Esophagus (tissue), 2 donors: ENCODE data around the gene CD109. TPM values are rescaled to one million over a fixed set of nuclear protein-coding genes. Genes with fewer than 3 reads are reported as not detected.

Experiments used
- H3K27ac ChIP-seq, 2 donors: one replicate each; pipeline ENCODE4 v1.5.1; 2013; ENCODE audit warnings: low read depth in 2 of 2, mild to moderate bottlenecking in 2 of 2, inconsistent platforms in 1 of 2, low read length in 1 of 2, moderate library complexity in 1 of 2
- H3K27me3 ChIP-seq, 2 donors: one replicate each; pipeline ENCODE4 v1.6.1; 2013; ENCODE audit warnings: low read length in 2 of 2, control low read depth in 1 of 2, mild to moderate bottlenecking in 1 of 2; ENCODE audit not compliant: insufficient read depth in 2 of 2, control insufficient read depth in 1 of 2
- H3K36me3 ChIP-seq, 2 donors: one replicate each; pipeline ENCODE4 v1.6.1; 2013; ENCODE audit warnings: low read length in 1 of 2; ENCODE audit not compliant: control insufficient read depth in 2 of 2, insufficient read depth in 2 of 2
- H3K4me1 ChIP-seq, 2 donors: one replicate each; pipeline ENCODE4 v1.6.1; 2013; ENCODE audit warnings: low read length in 1 of 2; ENCODE audit not compliant: control insufficient read depth in 2 of 2, insufficient read depth in 2 of 2
- H3K4me3 ChIP-seq, 2 donors: one replicate each; pipeline ENCODE4 v1.5.1; 2013; ENCODE audit warnings: low read length in 2 of 2, mild to moderate bottlenecking in 2 of 2, low read depth in 1 of 2, moderate library complexity in 1 of 2
- H3K9me3 ChIP-seq, 2 donors: one replicate each; pipeline ENCODE4 v1.6.1; 2013; ENCODE audit warnings: mild to moderate bottlenecking in 2 of 2, low read depth in 1 of 2, low read length in 1 of 2, moderate library complexity in 1 of 2; ENCODE audit not compliant: control insufficient read depth in 2 of 2, insufficient read depth in 1 of 2
- WGBS, 2 donors: extraction: QIAGEN DNeasy Blood & Tissue Kit; methylation state at CpG; one replicate each; pipeline ENCODE4 v1.1.7; 2013; 5-methylcytosine and 5-hydroxymethylcytosine counted together
- polyA plus RNA-seq, 2 donors: library from polyadenylated mRNA; stranded (reverse); fragments of 200-250 nt; gene quantifications; one replicate each; pipeline ENCODE4 v1.2.3, GENCODE V29; 2013
- donor health status: healthy with polysubstance abuse.
- donor health status: Bipolar disorder and iron deficiency.

Gene CD109
- polyA plus RNA-seq, 2 donors: 3.6 to 7.9 TPM

DNA sequence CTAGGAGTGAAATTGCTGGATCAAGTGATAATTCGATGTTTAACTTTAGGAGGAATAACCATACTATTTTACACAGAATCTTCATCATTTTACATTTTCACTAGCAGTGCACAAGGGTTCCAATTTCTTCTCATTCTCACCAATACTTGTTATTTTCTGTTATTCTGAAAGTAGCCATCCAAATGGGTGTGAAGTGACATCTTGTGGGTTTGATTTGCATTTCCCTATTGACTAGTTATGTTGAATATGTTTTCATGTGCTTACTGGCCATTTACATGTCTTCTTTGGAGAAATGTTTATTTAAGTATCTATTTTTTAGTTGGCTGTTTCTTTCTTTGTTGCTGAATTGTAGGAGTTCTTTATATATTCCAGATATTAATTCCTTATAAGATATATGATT, 164.3 kb downstream of the CD109 start:
- Histone ChIP-seq H3K36me3 (no peaks in the 10 kb centered on the region), H3K9me3 (no peaks in the 10 kb centered on the region), H3K4me1 (no peaks in the 10 kb centered on the region), H3K27me3 (no peaks in the 10 kb centered on the region), H3K27ac (no peak overlapping the region), H3K4me3 (no peak overlapping the region)
- WGBS, 2 donors: 84 to 91% methylated on average over 1 of the region's 1 CpG

DNA sequence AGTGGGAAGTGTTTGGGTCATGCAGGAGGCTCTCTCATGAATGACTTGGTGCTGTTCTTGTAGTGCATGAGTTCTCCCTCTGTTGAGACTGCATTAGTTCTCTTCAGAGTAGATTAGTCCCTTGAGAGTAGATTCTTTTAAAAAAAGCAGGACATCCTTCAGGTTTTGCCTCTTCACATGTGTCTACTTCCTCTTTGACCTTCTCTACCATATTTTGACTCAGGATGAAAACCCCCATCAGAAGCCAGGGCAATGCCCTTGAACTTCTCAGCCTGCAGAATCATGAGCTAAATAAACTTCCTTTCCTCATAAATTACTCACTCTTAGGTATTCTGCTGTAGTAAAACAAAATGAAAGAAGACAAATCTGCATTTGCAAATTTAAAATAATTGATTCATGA, 170.3 kb downstream of the CD109 start:
- no peaks in the 10 kb centered on the region for H3K9me3 ChIP-seq

DNA sequence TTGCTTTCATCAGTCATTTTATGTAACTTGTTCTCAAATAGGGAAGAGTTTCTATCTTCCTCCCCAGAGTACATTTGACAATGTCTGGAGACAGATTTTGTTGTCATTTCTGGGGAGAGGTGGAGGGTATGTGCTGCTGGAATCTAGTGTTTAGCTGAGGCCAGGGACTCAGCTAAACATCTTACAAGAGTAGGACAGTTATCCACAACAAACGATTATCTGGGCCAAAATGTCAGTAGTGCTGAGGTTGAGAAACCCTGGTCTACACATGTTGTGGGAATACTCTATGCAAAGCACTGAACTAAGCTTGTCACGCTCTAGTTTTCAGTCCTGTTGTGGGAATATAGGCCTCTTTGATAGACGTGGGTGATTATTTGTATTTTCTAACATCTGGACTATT, 171.4 kb downstream of the CD109 start:
- Histone ChIP-seq H3K36me3 (no peaks in the 10 kb centered on the region), H3K27me3 (no peaks in the 10 kb centered on the region), H3K9me3 (no peaks in the 10 kb centered on the region), H3K4me1 (no peaks in the 10 kb centered on the region), H3K4me3 (no peak overlapping the region), H3K27ac (no peak overlapping the region)
- WGBS, 2 donors: 67 to 72% methylated on average over 3 of the region's 3 CpGs

More for the DNA sequence above, 170.3 kb downstream of the CD109 start:
- Histone ChIP-seq H3K27ac (no peak overlapping the region), H3K27me3 (no peaks in the 10 kb centered on the region), H3K4me1 (no peaks in the 10 kb centered on the region), H3K4me3 (no peak overlapping the region), H3K36me3 (no peaks in the 10 kb centered on the region)

DNA sequence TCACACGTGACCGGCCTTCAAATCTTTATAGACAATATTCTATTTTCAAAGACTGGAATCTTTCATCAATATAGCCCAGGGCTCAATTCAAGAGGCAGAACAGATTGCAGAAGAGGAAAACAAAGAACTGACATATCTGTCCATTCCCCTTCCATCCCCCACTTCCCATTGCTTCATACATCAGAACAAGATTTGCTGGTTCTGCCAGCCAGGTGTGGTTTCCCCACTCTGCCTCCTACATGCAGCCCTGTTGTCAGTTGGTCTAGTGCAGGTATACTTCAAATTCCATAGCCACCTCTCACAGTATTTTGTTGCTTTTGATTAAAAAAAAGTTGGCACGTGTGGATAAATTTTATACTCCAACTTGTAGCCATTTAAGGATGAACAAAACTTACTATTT, 174.9 kb downstream of the CD109 start:
- no peaks in the 10 kb centered on the region for H3K36me3 ChIP-seq
- H3K27me3 ChIP-seq: no peaks in the 10 kb centered on the region
- no peaks in the 10 kb centered on the region for H3K4me1 ChIP-seq
- no peak overlapping the region for H3K4me3 ChIP-seq
- 81 to 88% methylated on average over 3 of the region's 3 CpGs for WGBS, 2 donors
- no peaks in the 10 kb centered on the region for H3K9me3 ChIP-seq
- no peak overlapping the region for H3K27ac ChIP-seq

DNA sequence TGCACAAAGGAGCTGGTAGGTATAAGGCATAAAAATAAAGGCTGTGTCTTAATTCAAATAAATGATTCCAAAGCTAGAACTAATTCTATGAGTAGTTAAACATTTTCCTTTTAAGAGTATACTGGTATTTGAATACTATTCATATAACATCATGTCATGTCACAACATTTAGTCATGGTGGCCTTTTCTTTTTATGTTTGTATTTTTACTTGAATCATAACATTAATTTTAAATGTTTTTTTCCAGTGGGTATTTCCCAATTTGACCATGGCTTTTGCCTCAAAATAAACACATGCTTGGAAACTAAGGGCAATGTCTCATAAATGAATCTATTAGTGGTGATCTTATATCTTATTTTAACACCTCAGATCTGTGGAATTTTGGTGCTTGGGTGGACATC, 177.1 kb downstream of the CD109 start:
- no peaks in the 10 kb centered on the region for H3K9me3 ChIP-seq
- no peak overlapping the region for H3K27ac ChIP-seq

More for the DNA sequence above, 177.1 kb downstream of the CD109 start:
- Histone ChIP-seq H3K36me3 (no peaks in the 10 kb centered on the region), H3K27me3 (no peaks in the 10 kb centered on the region), H3K4me1 (no peaks in the 10 kb centered on the region), H3K4me3 (no peak overlapping the region)

Other genes starting within 250 kb of the CD109 start
- 1 to 10 TPM; 1.2 to 2.3 TPM for gene CGAS, start 243.9 kb upstream of the CD109 start, polyA plus RNA-seq
- 10 to 100 TPM; 11.8 to 15.8 TPM for gene MTO1, start 234.5 kb upstream of the CD109 start, polyA plus RNA-seq
- gene EEF1A1, start 175.2 kb upstream of the CD109 start, polyA plus RNA-seq: 1,000 to 10,000 TPM; 5,932 to 7,853 TPM
- gene SLC17A5, start 42.2 kb upstream of the CD109 start, polyA plus RNA-seq: 1 to 10 TPM; 3.6 to 4.9 TPM